HG02852 (cell line): ENCODE data around the gene CCL19.

Source experiments
- ATAC-seq: cut with Tn5 transposase; IDR thresholded peaks from one replicate; pipeline ENCODE4 v1.9.1; 2021; ENCODE audit warnings: mild to moderate bottlenecking, moderate library complexity; ENCODE audit not compliant: unreplicated experiment

Gene CCL19

GRCh38 chr9:34664281-34665066 lies 26.6 kb downstream of the CCL19 start:
- ATAC-seq, result peak; percentile 56

DNA sequence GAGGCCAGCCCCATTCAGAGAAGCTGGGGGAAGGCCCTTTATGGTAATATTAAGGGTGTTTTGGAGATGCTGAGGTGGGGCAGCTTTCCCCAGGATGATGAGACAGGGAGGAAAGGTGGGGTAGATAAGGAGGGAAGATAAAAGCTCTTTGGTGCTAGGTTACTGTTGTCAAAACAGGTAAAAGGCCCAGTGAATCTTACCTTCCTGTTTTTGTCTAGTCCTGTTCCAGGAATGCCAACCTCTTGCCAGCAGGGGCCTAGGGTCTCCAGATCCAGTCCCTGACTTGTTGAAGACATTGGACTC lies 27.8 kb downstream of the CCL19 start:
- ATAC-seq, result no peak

- no peak for ATAC-seq
Measured at GRCh38 chr9:34662526-34663302, 28.4 kb downstream of the CCL19 start, which contains the start of gene CCL27. Gene CCL27, minus strand, starts transcription at chr9:34662657. Its CDS starts 24 bp downstream, at chr9:34662633.

- no peak for ATAC-seq
Measured at GRCh38 chr9:34659592-34660253, 31.4 kb downstream of the CCL19 start.

DNA sequence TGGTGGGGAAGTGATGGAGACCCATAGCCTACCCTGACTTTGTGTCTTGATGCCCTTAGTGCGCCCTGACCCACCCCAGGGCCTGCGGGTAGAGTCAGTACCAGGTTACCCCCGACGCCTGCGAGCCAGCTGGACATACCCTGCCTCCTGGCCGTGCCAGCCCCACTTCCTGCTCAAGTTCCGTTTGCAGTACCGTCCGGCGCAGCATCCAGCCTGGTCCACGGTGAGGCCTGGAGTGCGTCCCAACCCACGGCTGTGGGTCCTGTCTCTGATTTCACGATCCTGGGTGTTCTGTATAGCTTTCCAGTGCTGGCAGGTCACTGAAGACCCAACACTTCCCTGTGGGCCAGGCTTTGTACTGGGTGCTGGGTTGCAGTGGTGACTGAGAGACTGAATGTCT lies 32.6 kb downstream of the CCL19 start:
- no peak for ATAC-seq

DNA sequence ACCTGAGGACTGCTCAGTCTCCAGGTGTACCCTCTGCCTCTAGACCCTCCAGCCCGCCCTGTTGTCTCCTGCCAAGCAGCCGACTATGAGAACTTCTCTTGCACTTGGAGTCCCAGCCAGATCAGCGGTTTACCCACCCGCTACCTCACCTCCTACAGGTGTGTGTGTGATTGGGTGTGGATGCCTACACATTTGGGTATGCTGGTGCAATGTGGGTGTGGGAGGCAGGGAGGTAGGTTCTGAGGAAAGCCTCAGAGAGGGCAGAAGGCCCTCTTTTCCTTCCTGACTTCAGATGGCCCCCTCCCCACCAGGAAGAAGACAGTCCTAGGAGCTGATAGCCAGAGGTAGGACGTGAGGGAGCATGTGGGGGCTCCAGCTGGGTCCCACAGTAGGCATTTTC lies 34.1 kb downstream of the CCL19 start:
- ATAC-seq, result no peak

- ATAC-seq, result no peak
Measured at GRCh38 chr9:34655394-34655793, 35.7 kb downstream of the CCL19 start.

- ATAC-seq, result no peak
Measured at GRCh38 chr9:34654323-34655051, 36.6 kb downstream of the CCL19 start.

- no peak for ATAC-seq
Measured at GRCh38 chr9:34653151-34654072, 37.7 kb downstream of the CCL19 start.

DNA sequence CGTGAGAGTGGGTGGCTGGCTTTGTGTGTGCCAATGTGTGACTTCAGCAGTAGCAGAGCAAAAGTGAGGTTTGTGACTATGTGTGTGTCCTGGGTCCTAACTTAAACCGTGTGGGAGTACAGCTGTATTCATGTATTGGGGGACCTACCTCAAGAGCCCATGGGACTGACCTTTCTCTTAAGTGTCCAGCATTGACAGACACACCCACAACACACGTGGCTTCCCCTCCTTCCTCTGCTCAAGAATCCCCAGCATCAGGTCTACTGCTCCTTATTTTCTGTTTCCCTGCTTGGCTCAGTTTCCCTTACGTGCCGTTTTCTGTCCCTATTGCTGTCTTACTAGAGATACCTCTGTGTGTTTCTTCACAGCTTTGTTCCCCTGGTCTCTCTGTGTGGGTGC lies 38.5 kb downstream of the CCL19 start:
- no peak for ATAC-seq

- no peak for ATAC-seq
Measured at GRCh38 chr9:34651876-34652601, 39.0 kb downstream of the CCL19 start, which contains the start of gene IL11RA. Gene IL11RA, plus strand, starts transcription at chr9:34652185. Its CDS starts 3,033 bp downstream, at chr9:34655218.

DNA sequence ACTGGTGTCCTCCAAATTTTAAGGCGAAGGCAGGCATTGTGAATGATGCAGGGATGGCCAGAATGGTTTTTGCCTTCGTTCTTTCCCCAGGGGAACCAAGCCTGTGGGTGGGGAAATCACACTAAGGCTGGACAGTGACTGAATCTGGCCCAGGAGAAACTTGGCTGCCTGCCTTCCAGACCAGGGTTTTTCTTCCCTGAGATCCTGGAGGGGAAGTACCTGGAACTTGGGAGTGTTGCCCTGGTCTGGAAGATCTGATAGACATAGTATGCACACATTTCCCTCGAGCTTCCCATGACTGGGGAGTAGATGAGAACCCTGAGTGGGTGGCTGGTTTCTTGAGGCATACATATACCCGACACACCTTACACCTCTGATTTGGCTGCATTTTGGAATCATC lies 39.8 kb downstream of the CCL19 start:
- no peak for ATAC-seq

DNA sequence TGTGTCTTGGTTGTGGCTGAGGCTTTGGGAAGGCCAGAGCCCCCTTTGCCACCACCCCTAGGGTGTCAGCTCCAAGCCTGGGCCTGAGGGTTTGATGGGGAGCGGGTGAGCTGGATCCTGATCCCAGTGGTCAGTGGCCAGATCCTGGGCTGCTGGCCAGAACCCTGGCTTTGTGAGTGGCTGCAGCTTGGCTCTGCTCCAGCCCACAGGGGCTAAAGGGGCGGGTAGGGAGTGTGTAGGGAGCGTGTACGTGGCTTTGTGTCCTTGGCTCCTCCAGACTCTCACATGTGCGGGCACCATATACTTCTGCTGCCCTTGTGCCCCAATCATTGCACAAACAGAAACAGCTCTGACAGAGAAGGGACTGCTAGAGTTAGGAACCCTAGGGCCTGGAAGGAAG lies 40.3 kb downstream of the CCL19 start:
- no peak for ATAC-seq

DNA sequence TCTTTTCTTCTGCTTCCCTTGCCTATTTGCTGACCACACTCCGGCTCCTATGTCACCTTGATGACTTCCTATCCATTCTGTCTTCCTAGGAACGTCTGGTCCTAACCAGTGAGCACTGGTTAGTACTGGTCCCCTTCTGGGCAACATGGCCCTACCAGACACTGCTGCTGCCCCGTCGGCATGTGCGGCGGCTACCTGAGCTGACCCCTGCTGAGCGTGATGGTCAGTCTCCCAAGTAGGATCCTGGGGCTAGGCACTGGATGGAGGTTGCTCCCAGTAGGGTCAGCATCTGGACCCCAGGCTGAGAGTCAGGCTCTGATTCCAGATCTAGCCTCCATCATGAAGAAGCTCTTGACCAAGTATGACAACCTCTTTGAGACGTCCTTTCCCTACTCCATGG lies 42.4 kb downstream of the CCL19 start:
- no peak for ATAC-seq

DNA sequence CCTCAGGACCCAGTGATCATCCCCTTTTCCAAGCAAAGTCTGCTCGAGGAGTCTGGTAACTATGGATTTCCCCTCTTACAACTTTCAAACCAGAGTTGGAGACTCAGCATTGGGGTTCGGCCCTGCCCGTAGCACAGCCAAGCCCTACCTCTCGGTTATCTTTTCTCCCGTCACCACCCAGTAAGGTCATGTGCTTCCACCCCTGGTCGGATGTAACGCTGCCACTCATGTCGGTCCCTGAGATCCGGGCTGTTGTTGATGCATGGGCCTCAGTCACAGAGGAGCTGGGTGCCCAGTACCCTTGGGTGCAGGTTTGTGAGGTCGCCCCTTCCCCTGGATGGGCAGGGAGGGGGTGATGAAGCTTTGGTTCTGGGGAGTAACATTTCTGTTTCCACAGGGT lies 43.4 kb downstream of the CCL19 start:
- ATAC-seq, result no peak

GRCh38 chr9:34647084-34647403 lies 44.0 kb downstream of the CCL19 start:
- peak; percentile 16 for ATAC-seq

DNA sequence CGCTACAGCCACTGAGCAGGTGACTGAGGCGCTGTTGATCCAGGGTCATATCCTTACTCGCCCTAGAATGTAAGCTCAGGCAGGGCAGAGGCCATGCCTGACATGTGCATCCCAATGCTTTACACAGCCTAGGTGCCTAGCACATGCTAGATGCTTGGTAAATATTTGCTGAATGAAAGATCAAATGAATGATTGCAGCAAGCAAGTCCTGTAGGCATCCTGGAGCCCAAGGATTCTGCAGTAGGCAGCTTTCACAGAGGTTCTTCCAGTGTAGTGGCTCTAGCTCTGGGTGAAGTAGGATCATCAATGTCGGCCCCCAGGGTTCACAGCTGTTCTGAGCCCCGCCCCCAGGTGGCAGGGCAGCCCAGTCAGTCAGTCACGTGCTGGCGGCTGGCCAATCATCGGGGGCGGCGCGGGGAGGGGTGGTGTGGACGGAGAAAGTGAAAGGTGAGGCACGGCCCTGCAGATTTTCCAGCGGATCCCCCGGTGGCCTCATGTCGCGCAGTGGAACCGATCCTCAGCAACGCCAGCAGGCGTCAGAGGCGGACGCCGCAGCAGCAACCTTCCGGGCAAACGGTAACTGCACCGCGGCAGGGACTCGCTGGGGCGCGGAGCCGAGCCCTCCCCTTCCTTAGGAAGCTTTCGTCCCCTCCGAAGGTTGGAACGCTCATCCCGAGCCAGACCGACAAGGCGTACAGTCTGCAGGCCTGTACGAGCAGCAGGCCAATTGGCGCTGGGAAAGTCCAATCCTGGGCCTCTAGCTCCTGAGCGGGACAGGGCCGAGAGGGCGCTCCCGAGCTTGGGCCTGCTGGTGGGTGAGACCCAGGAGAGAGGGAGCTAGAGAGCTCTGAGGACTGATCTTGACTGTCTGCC lies 44.6 kb downstream of the CCL19 start, which contains the start of gene GALT:
Gene GALT, plus strand, starts transcription at position 465 of the 873 bp plus-strand sequence. Its CDS starts 30 bp downstream, at position 495.
- peak; percentile 85 for ATAC-seq

GRCh38 chr9:34644766-34645314 lies 46.2 kb downstream of the CCL19 start:
- no peak for ATAC-seq
